Stimulated activated CD8-positive, alpha-beta memory T cell treated with anti-CD3 and anti-CD28 coated beads, Interleukin-12 subunit alpha, Interleukin-12 subunit beta, amount 100 ng/mL, for 1 hour (primary cell): Measurements from ENCODE around the gene WNT8A.
"Not testable (repeated sequence)": the region's sequence is repeated elsewhere in the genome, so short reads cannot be mapped to it uniquely, and the experiment has no call there.

Experiments
- DNase-seq: peaks from one replicate; pipeline ENCODE4 v3.0.0-alpha.2; 2020; ENCODE audit warnings: low read depth

The WNT8A gene

GRCh38 chr5:138083702-138084101, at the start of gene WNT8A:
TSS of gene WNT8A (plus strand) at chr5:138084033. CDS start at chr5:138084128, 95 bp downstream.
- no peak for DNase-seq

- DNase-seq: peak; percentile 20
Observed at GRCh38 chr5:138035605-138036537, 48.0 kb upstream of the WNT8A start.

- DNase-seq: no peak
Observed at GRCh38 chr5:138037271-138037670, 46.6 kb upstream of the WNT8A start.

- no peak for DNase-seq
Observed at GRCh38 chr5:138037907-138038633, 45.8 kb upstream of the WNT8A start.

GRCh38 chr5:138038826-138039225, 45.0 kb upstream of the WNT8A start:
- no peak for DNase-seq

GRCh38 chr5:138045283-138045682, 38.5 kb upstream of the WNT8A start:
- DNase-seq: not testable (repeated sequence)

GRCh38 chr5:138051441-138052296, 32.2 kb upstream of the WNT8A start:
- DNase-seq: no peak

GRCh38 chr5:138052718-138053117, 31.1 kb upstream of the WNT8A start:
- not testable (repeated sequence) for DNase-seq

- no peak for DNase-seq
Observed at GRCh38 chr5:138053554-138053953, 30.3 kb upstream of the WNT8A start.

GRCh38 chr5:138054206-138054605, 29.6 kb upstream of the WNT8A start:
- DNase-seq: no peak

GRCh38 chr5:138054847-138055558, 28.8 kb upstream of the WNT8A start:
- no peak for DNase-seq

GRCh38 chr5:138064526-138064925, 19.3 kb upstream of the WNT8A start:
- DNase-seq: no peak

- DNase-seq: no peak
Observed at GRCh38 chr5:138065102-138065501, 18.7 kb upstream of the WNT8A start.

- DNase-seq: no peak
Observed at GRCh38 chr5:138067945-138068344, 15.9 kb upstream of the WNT8A start.

- peak; percentile 47 for DNase-seq
Observed at GRCh38 chr5:138068742-138069600, 14.9 kb upstream of the WNT8A start.

- not testable (repeated sequence) for DNase-seq
Observed at GRCh38 chr5:138070026-138070425, 13.8 kb upstream of the WNT8A start.

- peak; percentile 32 for DNase-seq
Observed at GRCh38 chr5:138077064-138077696, 6.7 kb upstream of the WNT8A start.

- DNase-seq: no peak
Observed at GRCh38 chr5:138078006-138078643, 5.7 kb upstream of the WNT8A start.

GRCh38 chr5:138082033-138082432, 1.8 kb upstream of the WNT8A start:
- no peak for DNase-seq
